RPMI8226 (cell line): ENCODE measurements around the gene MSRB1.
"Not testable (repeated sequence)": the region's sequence is repeated elsewhere in the genome, so short reads cannot be mapped to it uniquely, and the experiment has no call there.

Source experiments
- DNase-seq: peaks from one replicate; pipeline ENCODE4 v3.0.0-alpha.2; 2015

MSRB1 gene

DNA sequence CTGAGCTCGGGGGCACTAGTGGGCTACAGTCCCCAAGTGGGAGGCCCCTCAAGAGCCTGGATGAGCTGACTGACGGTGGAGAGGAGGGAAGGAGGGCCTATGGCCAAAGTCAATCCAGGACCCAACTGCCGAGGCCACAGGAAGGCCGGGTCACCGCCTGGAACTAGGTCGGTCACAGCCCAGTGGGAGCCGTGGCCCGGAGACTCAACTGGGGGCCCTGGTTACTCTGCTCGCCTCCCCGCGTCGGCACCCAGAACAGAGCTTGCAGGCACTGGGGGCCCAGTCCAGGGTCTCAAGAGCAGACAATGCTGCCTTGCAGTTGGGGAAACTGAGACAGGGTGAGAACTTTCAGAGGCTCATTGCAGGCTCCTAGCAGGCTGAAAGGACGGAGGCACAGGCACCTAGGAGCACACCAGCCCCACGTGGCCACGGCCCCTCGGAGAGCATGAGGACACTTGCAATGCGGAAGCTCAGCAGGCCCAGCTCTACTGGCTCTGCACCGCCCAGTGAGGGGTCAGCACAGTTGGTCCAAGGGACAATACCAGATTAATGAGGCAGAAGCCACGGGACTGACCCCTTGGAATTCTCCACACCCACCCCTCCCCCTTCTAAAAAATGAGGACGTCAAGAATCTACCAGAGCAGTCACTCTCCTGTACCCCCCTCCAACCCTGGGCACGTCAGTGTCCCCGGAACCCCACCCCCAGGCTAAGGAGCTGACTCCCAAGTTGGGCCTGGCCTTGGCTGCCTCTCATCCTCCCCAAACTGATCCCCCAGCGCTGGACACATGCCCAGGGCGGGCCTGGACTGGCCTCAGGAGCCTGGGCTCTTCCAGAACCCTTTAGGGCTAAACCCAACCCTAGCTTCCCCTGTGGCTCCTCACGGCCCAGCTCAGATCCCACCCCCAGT is 27.0 kb downstream of the MSRB1 start:
- DNase-seq, result no peak

DNA sequence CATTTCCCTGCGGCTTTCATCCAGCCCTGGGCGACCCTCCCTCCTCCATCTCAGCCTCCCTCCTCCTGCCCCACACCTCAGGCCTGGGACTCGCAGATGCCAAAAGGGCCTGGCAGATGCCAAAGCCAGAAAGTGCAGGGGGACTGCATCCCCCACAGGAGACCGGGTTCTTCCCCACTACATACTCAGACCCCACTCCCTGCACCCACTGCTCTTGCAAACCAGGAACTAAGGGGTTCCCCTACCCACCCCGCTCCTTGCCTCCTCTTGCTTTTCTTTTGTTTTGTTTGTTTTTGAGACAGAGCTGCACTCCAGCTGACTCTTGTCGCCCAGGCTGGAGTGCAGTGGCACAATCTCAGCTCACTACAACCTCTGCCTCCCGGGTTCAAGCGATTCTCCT is 28.0 kb downstream of the MSRB1 start:
- no peak for DNase-seq

DNA sequence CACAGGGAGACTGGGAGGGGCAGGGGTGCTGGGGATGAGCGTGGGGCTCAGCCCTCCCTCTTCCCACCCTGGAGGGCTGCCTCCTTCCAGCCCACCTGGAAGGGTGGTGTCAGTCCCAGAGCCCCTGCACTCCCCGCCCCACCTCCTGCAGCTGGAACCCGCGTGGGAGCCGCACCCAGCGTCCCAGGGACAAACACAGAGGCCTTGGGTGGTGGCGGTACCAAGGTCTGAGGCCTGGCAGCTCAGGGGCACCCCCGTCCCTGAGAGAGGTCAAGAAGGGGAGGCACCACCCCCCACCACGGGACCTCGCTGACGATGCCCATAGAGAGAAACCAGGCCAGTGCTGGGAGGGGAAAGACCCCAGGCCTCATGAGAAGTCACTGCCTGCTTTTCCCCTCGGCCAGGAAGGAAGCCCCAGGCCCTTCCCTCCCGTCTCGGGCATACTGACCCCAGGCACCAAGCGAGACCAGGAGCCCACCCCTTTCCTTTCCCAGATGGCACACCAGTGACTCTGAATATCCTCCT is 28.9 kb downstream of the MSRB1 start:
- no peak for DNase-seq

DNA sequence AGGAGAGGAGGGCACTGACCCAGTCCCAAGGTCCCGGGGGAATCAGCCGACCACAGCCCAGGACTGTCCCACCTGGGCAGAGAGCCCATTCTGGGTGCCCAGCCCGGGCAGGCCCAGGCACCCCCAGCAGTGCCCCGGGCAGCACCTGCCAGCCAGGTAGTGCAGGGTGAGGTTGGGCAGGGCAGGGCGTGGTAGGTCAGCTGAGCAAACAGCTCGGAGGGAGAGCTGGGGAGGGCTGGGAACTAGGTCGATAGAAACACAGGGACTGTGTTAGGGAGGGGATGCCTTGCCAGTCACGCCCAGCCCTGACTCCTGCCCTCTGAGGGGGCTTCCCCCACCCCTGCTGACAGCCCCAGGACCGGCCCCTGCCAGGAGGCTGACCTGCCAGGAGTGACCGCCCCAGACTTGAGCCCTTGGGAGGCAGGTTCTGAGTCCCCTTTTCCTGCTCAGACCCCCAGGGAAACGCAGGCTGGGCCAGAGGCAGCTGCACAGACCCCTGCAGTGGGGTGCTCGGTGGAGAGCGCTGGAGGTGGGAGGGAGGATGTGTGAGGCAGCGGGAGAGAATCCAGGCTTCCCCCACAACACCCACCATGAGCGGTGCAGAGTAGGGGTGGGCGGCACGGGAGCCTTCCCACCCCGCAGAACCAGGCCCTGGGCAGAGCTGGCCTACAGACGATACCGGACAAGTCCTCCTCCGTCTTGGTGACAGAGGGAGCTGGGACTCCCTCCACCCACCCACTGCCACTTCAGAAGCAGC is 29.5 kb downstream of the MSRB1 start:
- peak; percentile 59 for DNase-seq

DNA sequence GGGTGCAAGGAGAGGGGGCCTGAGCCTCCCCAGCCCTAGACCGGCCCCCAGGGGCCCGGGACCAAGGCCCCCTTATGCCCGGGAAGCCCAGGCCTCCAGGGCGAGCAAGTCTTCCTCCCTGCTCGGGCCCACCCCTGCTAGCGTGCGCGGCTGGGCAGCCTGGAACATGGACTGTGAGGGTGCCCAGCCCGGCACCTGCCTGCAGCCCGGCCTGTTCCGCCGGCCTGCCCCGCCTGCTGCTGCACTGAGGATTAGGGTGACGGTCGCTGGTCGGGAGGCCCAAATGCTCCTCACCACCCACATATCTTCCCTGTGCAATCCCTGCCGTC is 30.8 kb downstream of the MSRB1 start:
- no peak for DNase-seq

DNA sequence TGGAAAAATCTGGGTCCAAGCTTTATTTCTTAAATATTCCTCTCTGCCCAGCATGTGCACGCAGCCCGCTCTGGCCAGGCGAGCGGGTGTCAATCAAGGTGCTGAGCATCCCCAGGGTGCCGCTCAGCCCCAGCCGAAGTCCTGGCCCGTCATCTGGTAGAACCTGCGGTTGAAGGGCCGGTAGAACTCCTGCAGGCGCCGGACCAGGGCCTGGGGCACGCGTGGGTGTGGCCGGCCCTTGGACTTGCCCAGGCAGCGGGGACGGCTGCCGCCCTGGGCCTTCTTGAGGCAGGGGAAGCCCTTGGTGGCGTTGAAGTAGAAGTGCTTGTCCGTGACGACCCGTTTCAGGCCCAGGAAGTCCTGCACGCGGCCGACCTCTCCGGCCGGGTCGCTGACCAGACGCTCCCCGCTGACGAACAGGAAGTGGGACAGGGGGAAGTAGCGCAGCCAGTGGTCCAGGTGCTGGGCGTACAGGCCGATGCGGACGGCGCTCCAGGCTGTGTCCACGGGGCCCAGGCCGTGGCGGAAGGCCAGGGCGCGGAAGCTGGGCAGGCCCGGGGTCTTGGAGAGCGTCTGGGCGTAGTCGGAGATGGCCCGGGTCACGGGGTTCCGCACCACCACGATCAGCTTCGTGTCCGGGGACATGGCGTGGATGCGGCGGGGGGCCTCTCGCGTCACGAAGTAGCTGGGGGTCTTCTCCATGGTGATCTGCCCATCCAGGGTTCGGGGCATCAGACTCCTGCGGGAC is 31.4 kb downstream of the MSRB1 start:
- DNase-seq, result no peak

DNA sequence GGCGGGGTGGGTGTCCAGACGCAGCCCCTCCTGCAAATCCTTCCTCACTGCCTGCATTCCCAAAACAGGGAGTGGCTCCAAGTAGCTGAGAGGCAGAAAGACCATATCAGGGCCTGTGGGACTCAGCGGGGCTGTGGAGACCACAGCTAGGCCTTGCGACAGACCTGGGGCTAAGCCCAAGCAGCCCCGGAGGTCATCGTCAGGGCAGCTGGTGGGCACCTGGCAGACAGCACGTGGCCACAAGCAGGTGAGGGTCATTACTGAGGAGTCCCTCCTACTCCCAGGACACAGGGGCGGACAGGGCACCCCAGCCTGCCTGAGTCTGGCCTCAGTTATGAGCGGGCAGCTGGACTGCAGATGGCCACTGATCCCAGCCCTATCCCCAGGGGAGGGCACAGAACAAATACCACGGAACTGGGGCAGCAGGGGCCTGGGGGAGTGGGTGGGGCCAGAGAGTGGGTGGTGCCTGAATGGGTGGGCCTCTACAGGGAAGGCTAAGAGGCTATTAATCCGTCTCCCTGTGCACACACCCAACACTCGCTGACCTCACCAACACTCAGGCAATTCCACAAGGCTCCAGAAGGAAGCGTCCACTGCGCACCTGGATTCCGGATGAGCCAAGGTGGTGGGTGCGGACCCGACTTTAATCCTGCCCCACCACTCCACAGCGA is 33.3 kb downstream of the MSRB1 start:
- DNase-seq, result no peak

DNA sequence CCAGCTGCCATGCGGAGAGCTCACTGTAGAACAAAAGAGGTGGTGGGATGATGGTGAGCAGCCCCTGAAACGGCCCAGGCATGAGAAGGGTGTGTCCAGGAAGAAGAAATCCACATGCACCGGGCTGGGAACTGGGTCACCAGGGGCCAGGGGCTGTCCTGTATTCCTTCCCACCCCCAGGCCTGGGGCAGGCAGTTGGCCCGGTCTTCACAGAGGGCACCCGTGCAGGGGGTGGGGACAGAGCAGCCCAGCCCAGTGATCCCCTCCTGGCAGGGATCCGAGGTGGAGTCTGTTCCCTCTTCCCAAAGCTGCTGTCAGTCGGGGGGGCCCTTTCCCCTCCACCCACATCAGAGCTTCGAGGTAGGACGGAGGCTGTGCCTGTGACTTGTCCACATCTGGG is 34.0 kb downstream of the MSRB1 start:
- DNase-seq, result no peak

DNA sequence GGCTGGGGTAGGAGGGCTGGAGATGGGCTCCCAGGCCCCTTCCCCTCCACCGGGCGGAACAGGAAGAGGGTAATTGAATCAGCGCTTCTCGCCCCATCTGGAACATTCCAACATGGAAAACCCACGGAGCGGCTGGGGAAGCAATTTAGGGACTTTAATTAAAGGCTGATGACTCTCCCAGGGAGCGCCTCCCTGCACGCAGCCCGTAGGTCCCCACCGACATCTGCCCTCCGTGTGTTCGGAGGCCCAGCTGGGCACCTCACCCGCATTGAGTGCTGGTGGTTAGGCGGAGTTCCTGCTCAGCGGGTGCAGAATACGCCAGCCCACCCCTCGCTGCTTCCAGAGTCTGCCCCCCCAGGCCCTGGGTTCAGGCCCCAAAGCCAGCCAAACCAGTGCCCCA is 34.8 kb downstream of the MSRB1 start:
- no peak for DNase-seq

DNA sequence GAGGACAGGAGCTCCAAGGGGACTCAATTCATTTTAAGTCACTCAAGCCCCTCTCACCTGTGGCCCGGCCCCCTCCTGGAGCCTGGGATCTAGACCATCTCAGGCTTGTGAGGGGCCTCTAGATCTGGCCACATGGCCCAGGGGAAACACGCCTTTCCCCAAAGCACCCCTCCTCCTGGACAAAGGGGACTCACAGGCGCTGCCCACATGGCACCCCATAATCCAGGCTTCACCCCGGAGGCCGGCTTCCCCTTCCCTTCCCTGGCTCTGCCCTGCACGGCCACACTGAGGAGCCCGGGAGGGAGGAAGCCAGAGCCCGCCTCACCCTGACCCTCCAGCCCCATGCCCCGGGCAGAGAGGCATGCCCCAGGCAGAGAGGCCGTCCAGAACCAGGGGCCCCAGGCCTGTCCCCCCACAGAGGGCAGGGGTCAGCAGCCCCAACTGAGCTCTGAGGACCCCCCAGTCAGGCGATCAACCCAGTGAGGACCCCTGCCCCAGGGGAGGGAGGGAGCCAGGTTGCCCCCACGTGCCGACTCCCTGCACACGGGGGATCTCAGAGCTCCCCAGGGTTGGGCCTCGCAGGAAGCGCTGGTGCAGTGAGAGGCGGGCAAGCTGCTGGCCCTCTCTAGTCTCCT is 35.7 kb downstream of the MSRB1 start:
- DNase-seq, result no peak

DNA sequence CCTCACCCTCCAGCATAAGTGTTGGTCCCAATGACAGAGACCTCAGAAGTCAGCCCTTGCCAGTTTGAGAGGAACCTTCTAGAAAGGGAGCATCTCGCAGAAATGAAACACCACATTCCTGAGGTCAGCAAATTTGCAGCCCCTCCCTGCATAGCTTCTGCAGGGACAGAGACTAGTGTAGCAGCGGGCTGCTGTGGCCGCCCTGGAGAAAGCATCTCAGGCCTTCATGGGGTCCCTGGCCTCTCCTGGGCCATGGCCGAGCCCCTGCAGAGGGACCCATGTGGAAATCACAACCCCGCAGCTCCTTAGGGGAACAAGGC is 36.2 kb downstream of the MSRB1 start:
- DNase-seq, result peak; percentile 78

DNA sequence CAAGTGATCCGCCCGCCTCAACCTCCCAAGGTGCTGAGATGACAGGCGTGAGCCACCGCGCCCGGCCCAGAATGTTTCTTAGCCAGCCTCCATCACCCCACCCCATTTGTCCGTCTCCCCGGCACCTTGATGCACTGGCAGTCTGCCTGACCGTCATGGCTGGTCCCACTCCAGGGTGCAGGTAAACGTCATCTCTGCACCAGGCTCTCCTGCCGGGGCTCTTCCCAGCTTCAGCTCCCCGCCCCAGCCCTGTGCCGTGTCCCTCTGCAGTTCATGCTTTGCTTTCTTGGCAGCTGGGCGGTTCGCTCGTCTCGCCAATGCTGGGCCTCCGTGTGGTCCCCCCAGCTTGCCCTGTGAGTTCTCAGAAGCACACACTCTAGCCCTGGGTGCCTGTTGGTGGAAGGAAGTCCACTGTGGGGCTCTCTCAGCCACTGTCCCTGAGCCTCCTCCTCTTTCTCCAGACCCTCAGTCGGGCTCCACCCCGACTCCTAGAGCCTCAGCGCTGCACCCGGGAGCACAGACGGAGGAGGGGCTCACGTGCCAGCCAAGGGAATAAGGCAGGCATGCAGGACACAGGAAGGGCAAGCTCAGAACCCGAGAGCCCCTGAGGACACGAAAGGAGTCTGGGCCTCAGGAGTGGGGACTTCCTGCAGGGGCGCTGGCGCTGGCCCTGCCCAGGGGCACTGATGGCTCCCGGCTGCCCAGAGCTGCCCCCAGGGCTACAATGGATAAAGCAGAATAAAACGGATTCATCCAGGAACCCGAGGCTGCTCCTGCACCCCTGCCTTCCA is 36.7 kb downstream of the MSRB1 start:
- DNase-seq, result no peak

DNA sequence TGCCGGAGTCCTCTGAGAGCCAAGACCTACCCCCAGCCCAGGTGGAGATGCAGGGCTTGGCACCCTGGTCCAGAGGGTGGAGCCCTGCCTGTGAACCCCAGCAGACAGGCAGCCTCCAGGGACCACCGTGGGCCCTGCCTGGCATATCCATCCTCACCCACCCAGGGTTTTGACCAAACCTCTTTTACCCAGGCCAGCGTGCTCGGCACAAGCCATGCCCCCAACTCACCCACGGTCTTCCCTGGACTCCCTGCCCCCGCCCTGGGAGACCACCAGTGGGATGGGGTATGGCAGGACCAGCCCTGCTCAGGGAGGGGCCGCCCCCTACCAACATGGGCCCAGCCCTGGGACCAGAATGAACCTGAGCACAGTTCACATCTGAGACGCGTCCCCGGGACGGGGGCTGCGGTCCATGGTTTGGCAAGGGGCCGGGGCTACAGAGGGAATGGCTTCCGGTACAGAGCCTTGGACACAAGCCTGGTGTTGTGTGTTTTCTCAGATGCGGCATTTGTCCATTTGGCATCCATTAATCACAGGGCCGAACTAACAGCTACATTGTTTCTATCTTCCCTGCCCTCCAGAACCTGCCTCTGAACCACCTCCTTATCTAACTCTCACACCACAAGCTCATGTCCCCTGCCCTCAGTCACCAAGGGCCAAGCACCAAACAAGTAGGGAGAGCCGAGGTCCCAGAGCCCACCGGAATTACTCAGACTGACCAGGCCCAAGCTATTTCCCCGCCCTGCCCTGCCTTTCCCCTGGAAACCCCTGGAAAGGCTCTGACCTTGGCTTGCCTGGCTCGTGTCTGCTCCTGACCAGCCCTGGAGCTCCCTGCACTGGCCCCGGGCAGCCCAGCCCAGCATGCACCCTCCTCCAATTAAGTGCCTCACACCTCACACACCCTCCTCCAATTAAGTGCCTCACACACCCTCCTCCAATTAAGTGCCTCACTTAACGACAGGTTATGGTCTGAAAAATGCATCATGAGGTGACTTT is 38.9 kb downstream of the MSRB1 start:
- no peak for DNase-seq

DNA sequence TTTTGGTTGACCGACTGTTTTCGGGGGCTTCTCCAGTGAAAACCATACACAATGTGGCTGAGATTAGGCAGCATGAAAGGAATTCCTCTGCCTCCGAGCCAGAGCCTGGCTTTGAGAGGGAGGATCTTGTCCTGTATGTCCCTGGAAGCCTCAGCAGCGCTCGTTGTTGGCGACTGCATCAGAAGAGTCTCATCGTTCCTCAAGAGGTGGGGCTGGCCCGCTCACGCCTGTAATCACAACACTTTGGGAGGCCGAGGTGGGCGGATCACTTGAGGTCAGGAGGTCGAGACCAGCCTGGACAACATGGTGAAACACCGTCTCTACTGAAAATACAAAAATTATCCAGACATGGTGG is 39.8 kb downstream of the MSRB1 start:
- no peak for DNase-seq

DNA sequence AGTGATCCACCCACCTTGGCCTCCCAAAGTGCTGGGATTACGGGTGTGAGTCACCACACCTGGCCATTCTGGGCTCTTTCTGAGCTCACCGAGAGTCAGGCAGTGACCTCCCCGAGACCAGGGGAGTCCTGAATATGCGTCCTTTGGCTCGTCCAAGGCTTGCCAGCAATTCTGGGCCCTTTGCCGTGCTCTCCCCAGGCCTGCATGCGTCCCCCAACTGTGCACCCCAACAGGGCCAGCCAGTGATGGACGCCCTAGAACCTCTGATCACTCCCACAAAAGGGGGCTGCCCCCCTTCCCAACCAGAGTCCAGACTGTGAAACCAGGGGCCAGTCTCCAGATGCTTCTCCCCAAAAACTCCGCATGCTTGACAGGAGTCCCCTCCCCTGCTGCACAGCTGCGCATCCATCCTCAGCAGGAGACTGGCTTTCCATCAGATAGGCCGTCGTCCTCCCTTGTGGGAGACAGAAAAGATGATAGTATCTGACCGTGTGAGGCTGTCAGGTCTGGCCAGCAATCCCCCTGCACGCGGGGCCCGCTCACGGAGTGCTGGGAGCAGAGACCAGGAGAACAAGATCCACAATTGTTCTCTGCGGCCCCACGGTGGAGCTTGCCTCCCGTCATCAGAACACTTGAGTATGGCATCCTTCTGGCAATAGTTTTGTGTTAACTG is 40.3 kb downstream of the MSRB1 start:
- DNase-seq, result no peak

DNA sequence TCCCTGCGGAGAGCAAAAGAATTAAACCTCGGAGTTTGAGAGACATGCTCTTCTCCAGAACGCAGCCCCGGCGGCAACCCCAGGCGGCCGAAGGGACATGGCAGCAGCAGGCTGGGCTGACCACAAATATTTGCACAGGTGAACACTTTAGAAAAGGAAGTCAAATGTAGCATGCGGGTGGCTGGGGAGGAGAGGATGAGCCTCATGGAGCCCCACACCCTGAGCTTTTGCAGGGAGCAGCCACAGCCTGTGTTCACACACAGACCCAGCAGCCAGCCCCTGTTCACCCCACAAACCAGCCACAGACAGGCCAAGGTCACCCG is 42.6 kb downstream of the MSRB1 start:
- peak; percentile 94 for DNase-seq

DNA sequence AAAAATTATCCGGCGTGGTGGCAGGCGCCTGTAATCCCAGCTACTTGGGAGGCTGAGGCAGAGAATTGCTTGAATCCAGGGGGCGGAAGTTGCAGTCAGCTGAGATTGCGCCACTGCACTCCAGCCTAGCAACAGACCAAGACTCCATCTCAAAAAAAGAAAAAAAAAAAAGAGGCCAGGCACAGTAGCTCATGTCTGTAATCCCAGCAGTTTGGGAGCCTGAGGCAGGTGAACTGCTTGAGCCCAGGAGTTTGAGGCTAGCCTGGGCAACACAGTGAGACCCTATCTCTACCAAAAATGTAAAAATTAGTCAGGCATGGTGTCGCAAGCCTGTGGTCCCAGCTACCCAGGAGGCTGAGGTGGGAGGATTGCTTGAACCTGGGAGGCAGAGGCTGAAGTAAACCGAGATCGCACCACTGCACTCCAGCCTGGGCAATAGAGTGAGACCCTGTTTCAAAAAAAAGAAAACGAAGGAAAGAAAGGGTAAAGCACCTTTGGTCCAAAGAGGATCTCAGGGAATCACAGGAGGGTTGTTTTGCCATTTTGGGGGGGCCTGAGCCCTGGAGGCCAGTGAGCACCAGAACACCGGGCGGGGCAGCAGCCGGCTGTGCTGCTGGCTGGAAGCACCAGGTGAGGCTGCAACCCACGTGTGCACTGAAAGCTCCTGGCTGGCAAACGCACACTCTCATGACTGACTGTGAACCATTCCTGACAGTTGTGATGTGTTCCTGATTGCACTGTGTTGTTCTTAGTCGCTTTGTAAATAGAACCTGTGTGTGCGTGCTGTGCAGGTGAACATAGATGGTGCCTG is 43.2 kb downstream of the MSRB1 start:
- peak; percentile 85 for DNase-seq

DNA sequence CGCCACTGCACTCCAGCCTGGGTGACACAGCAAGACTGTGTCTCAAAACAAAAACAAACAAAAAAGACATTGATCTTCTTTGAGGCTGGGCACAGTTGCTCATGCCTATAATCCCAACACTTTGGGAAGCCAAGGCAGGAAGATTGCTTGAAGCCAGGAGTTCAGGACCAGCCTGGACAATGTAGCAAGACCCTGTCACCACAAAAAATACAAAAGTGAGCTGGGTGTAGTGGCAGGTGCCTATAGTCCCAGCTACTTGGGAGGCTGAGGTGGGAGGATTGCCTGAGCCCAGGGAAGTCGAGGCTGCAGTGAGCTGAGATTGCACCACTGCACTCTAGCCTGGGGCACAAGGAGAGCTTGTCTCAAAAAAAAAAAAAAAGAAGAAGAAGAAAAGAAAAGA is 45.3 kb downstream of the MSRB1 start:
- DNase-seq, result not testable (repeated sequence)
